ENCODE data around the gene E2F1.
"Not testable (repeated sequence)": the region's sequence is repeated elsewhere in the genome, so short reads cannot be mapped to it uniquely, and the experiment has no call there.

Gene E2F1

DNA sequence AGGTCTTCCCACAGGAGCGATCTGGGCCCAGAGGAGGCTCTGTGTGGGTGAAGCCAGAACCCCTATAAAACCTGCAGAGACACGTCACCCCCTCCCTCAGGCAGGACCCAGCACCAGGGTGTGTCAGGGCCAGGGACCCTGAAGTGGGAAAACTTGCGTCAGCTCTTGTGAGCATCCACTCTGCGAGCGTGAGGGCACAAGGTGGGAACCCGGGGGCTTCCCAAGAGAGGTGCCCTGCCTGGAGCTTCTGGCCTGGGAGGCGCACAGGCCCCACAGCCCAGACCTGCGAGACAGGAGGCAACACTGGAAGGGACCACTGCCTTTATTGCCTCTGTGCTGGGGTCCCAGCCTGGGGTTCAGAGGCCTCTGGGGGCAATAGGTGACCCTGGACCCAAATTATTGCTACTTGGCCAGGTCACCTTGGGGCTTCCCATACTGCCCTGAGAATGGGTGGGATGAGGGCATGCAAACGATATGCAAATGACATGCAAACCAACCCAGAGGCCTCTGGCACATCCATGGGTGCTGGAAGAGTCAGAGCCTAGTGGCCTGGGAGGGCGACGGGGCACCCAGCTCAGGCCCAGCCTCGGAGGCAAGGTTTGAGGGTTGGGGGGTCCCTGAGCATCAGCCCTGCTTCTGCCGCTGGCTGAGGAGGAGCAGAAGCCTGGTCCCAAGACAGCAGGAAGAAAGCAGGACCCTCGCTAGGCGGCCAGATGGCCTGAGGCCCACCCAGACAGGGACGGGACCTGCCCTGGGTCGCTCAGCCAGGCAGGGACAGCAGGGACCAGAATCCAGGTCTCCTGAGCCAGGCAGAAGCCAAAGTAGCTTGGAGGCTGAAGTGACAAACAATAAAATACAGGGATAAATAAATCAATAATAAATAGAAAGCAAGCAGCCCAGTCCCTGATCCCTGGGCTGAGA lies 29.1 kb downstream of the E2F1 start:
- FAIRE-seq: no peak

GRCh38 chr20:33656010-33656782 lies 30.0 kb downstream of the E2F1 start:
- no peak for FAIRE-seq

DNA sequence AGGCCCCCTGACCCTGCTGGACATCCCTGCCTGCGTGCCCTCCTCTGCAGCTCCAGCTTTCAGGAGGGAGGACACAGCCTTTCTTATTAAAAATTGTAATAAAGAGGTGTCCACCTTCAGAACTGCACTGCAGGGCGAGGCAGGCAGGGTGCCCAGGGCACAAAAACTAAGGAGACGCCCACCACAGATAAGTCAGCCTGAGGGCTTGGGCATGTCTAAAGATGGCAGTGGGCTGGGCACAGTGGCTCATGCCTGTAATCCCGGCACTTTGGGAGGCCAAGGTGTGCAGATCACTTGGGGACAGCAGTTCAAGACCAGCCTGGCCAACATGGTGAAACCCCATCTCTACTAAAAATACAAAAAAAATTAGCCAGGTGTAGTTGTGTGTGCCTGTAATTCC lies 31.0 kb downstream of the E2F1 start:
- no peak for FAIRE-seq

DNA sequence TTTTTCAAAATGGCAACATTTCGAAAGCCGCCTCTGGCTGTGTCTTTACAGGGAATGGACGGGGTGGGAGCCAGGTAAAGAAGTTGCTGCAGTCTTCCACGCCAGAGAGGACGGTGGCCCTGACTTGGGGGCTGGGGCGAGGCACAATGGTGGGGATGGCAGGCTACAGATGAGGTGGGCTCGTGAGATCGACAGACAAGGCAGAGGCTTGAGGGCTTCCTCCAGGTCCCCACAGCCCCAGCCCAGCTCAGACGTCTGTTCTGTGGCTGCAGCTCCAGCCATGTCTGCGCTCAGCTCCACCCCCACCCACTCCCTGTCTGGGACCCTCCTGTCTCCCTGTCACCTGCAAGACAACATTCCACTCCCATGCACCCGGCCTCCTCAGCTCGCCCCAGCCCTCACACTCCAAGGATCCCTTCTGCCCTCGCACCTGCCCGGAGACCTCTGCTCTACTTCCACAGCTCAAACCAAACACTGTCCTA lies 31.5 kb downstream of the E2F1 start:
- no peak for FAIRE-seq

- no peak for FAIRE-seq
These were observed 32.1 kb downstream of the E2F1 start for GRCh38 chr20:33653900-33654596.

DNA sequence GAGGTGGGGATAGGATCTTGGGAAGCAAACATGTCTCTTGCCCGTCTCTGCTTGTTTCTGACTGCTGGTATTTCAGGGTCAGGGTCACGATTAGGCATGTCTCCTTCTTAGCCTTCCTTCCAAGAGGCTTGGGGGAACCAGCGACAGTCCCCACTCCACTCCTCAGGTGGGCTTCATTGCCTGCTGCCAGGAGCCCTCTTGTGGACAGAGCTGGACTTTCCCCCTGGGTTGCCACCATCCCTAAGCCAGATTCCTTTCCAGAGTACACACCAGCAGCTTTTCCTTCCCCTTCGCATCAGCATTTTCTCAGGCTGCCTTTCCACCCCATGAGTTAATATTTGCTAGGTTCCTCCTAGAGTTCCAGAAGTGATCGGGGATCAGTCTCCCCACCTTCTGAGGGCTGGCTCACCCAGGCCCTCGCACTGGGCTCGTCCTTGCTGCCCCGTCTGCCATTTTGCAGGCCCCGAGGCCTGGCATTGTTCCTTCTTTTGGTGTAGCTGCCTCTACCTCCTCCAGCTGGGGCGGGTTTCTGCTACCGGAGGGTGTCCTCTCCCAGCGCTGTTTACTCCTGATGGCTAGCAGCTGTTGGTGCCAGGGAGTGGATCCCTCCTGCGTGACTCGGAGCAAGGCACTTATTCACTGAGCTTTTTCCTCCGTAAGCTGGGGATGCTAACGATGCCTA lies 32.8 kb downstream of the E2F1 start:
- no peak for FAIRE-seq

- FAIRE-seq: no peak
These were observed 34.6 kb downstream of the E2F1 start for GRCh38 chr20:33651562-33652048.

DNA sequence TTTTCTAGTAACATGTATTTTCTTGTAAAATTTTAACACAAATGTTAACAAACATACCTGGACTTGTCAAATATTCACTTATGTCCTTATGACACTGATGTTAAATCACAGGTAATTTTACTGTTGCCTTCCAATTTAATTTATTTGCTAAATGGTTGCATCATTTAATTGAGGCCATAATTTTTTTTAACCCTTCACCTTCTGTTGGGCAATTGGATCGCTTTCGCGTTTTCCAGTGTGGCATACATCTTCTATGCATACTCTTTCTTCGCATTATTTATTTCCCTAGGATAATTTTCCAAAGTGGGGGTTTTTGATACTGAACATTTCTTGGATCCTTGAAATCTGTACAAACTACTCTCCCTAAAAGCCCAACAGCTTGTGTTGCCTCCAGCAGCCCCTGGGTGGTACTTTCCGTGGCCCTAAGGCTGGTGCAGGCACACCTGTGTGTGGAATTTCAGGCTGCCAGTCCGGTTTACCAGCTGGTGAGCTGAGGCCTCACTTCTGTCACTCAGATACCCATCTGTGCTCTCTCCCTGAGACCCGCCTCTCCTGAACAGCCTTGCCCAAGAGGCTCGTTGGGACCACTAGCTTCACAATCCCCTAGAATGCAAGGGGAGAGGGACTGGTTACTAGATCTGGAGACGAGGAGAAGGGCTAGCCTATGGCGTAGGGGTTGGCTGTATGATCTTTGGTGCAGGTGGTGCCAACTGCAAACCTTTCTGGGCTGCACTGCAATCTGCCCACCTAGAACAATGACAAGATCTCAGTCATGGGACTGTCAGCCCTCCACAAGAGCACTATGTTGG lies 35.2 kb downstream of the E2F1 start:
- FAIRE-seq: no peak

GRCh38 chr20:33650111-33650752 lies 36.0 kb downstream of the E2F1 start:
- FAIRE-seq: no peak

- FAIRE-seq: no peak
These were observed 36.9 kb downstream of the E2F1 start for GRCh38 chr20:33649201-33649681.

- FAIRE-seq: no peak
These were observed 37.7 kb downstream of the E2F1 start for GRCh38 chr20:33648396-33649004.

DNA sequence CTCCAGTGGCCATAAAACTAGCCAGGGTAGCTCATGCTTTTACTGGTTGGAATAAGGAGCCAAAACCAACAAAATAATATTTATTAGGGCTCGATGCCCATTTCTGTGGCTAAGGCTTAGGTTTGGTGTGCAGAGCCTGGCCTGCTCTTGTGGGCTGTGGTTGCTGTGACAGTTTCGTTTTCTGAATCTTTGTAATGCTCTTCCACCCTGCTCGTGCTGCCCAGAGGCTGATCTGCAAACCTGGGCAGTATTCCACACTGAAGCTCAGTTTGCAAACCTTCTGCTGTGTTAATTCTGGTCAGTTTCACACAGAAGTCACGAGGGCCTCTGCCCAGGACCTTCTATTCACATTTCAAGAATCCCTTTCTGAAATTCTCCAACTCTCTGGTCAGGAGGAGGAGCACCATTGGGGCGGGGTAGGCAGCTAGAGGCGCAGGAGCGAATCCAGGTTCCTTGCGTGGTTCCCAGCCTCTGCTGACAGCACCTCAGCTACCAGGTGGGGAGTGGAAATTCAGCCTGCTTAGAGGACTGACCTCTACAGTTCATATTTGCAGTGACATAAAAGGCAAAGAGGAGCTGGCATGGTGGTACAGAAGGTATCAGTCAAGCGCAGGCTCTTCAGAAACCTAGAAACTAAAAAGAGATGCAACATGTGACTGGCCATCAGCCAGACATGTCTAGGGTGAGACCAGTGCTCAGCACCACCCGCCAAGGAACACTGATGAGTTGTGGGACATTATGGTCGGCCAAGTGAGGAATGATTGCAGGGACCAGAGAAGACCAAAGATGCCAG lies 38.4 kb downstream of the E2F1 start:
- FAIRE-seq: no peak

DNA sequence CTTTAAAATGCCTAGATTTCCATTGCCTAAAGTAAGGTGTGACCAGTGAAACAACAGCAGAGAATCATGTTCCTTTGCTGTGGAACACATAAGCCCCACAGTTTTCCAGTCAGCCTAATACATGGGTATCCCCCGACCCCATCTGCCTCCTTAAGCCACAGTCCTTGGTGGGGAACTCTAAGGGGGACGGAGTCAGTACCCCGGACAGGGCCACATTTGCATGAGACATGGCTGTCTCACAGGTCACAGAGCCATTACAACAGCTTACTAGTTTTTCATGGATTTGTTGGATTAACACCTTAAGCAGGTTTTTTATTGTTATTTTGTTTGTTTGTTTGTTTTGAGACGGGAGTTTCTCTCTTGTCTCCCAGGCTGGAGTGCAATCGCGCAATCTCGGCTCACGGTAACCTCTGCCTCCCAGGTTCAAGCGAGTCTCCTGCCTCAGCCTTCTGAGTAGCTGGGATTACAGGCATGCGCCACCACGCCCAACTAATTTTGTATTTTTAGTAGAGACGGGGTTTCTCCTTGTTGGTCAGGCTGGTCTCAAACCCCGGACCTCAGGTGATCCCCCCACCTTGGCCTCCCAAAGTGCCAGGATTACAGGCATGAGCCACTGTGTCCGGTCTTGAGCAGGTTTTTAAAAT lies 39.1 kb downstream of the E2F1 start:
- not testable (repeated sequence) for FAIRE-seq

- no peak for FAIRE-seq
These were observed 40.0 kb downstream of the E2F1 start for GRCh38 chr20:33646191-33646590.

GRCh38 chr20:33645396-33645795 lies 40.8 kb downstream of the E2F1 start:
- no peak for FAIRE-seq

- FAIRE-seq: no peak
These were observed 41.2 kb downstream of the E2F1 start for GRCh38 chr20:33645072-33645358.

DNA sequence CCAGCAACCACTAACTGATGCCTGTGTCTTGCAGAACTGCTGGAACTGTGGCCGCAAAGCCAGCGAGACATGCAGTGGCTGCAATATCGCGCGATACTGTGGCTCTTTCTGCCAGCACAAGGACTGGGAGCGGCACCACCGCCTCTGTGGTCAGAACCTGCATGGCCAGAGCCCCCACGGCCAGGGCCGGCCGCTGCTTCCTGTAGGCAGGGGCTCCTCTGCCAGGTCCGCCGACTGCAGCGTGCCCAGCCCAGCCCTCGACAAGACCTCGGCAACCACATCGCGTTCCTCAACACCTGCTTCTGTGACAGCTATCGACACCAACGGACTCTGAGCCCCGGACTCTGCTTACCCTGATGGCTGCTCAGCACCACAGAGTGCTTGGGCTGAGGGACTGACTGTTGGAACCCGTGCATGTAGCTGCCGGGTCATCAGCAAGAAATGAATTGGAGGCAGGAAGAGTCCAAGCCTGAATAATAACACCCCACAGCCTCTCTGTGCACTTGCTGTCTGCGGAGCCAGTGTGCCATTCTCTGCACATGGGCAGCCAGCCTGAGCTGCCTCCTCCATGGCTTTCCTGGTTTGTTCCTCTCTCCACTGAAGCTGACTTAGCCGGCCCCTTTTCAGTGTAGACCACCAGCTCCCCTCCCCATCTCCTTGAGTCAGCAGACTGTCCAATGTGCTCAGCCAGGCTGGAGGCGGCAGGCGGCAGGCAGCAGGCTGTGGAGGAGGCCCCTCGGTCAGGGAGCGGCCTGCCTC lies 41.7 kb downstream of the E2F1 start:
- FAIRE-seq: no peak

DNA sequence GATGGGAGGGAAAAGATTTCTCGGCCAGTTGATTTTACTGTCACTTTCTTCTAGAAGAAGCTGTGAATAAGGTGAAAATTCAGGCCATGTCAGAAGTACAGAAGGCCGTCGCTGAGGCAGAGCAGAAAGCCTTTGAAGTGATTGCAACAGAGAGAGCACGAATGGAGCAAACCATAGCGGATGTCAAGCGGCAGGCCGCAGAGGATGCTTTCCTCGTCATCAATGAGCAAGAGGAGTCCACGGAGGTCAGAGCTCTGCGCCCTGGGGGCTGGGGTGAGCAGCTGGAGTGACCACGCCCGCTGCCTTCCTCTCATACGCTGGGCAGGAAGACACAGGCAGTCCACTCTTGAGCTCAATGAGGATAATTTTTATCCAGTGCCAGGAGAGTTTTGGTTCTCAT lies 45.9 kb downstream of the E2F1 start:
- no peak for FAIRE-seq

Data from colon (tissue), 2 donors.